ENCODE results near the gene OST4. TPM values are rescaled to one million over a fixed set of nuclear protein-coding genes. Genes with fewer than 3 reads are reported as not detected.

Gene OST4
- total and polyA plus RNA-seq, 10 of the 15 experiments (the other 5 are each of a cell fraction or from before 2014, with no cell fraction given) = 270 to 1,543 (median 523) TPM

GRCh38 chr2:27097341-27097740 is 25.9 kb upstream of the OST4 start:
- Histone ChIP-seq H3K4me3 (no peak overlapping the region), H3K27me3 (replicated peaks in 1 of 2; ENCODE audit: control insufficient read depth in 2 of 2, insufficient read depth in 2 of 2, low read length in 1 of 2) (no peaks in the 10 kb centered on the region), H3K9me3 (replicated peaks; ENCODE audit: control insufficient read depth, insufficient read depth, low read length) (no peaks in the 10 kb centered on the region), H3K4me2 (ENCODE audit: control insufficient read depth, insufficient read depth) (no peak overlapping the region), H3K36me3 (ENCODE audit: control insufficient read depth in 2 of 2, insufficient read depth in 2 of 2, low read length in 1 of 2) (no peaks in the 10 kb centered on the region; a peak in 1 of 4 replicates), H3K27ac (ENCODE audit: control insufficient read depth, insufficient read depth) (no peak overlapping the region), H2AFZ (ENCODE audit: control insufficient read depth, low read depth, low read length) (no peak overlapping the region), H3K4me1 (ENCODE audit: control insufficient read depth, insufficient read depth, low read length) (no peaks in the 10 kb centered on the region; the same call in 1 of the 2 replicates), H3K79me2 (ENCODE audit: control insufficient read depth, insufficient read depth, low read length) (no peaks in the 10 kb centered on the region), H3K9ac (ENCODE audit: control insufficient read depth, insufficient read depth, low read length) (no peak overlapping the region), H4K20me1 (ENCODE audit: control insufficient read depth, insufficient read depth) (no peaks in the 10 kb centered on the region)
- no peak for TF ChIP-seq POU2F2 (IDR thresholded peaks at IDR 0.05; ENCODE audit: borderline replicate concordance, low read depth, low read length)
- no peak for TF ChIP-seq IKZF2 (IDR thresholded peaks at IDR 0.05)
- TF ChIP-seq PBX3 (IDR thresholded peaks at IDR 0.05; ENCODE audit: insufficient replicate concordance, low read depth, low read length) = no peak
- TF ChIP-seq, protein P1, sequence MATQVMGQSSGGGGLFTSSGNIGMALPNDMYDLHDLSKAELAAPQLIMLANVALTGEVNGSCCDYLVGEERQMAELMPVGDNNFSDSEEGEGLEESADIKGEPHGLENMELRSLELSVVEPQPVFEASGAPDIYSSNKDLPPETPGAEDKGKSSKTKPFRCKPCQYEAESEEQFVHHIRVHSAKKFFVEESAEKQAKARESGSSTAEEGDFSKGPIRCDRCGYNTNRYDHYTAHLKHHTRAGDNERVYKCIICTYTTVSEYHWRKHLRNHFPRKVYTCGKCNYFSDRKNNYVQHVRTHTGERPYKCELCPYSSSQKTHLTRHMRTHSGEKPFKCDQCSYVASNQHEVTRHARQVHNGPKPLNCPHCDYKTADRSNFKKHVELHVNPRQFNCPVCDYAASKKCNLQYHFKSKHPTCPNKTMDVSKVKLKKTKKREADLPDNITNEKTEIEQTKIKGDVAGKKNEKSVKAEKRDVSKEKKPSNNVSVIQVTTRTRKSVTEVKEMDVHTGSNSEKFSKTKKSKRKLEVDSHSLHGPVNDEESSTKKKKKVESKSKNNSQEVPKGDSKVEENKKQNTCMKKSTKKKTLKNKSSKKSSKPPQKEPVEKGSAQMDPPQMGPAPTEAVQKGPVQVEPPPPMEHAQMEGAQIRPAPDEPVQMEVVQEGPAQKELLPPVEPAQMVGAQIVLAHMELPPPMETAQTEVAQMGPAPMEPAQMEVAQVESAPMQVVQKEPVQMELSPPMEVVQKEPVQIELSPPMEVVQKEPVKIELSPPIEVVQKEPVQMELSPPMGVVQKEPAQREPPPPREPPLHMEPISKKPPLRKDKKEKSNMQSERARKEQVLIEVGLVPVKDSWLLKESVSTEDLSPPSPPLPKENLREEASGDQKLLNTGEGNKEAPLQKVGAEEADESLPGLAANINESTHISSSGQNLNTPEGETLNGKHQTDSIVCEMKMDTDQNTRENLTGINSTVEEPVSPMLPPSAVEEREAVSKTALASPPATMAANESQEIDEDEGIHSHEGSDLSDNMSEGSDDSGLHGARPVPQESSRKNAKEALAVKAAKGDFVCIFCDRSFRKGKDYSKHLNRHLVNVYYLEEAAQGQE (IDR thresholded peaks at IDR 0.05; ENCODE audit: low read depth, low read length) = no peak
- TF ChIP-seq ESRRA (IDR thresholded peaks at IDR 0.05; ENCODE audit: low read length) = no peak
- TF ChIP-seq, protein P2, sequence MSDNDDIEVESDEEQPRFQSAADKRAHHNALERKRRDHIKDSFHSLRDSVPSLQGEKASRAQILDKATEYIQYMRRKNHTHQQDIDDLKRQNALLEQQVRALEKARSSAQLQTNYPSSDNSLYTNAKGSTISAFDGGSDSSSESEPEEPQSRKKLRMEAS (IDR thresholded peaks at IDR 0.05; ENCODE audit: low read depth, low read length) = no peak
- no peak for TF ChIP-seq SIX5 (IDR thresholded peaks at IDR 0.05; ENCODE audit: low read depth, low read length, severe bottlenecking)
- no peak for TF ChIP-seq ZNF217 (IDR thresholded peaks at IDR 0.05)
- TF ChIP-seq HDAC2 (IDR thresholded peaks at IDR 0.05) = no peak
- TF ChIP-seq YY1 (IDR thresholded peaks at IDR 0.05; ENCODE audit: low read depth, low read length) = no peak
- no peak for TF ChIP-seq BACH1 (IDR thresholded peaks at IDR 0.05; ENCODE audit: borderline replicate concordance)
- no peak for TF ChIP-seq SREBF2 (IDR thresholded peaks at IDR 0.05; ENCODE audit: low read length)
- no peak for TF ChIP-seq PML (IDR thresholded peaks at IDR 0.05; ENCODE audit: low read length)
- TF ChIP-seq SMAD1 (IDR thresholded peaks at IDR 0.05; ENCODE audit: low read depth, partially characterized antibody) = no peak
- no peak for TF ChIP-seq IRF5 (IDR thresholded peaks at IDR 0.05; ENCODE audit: borderline replicate concordance)
- no peak for TF ChIP-seq NFYA (IDR thresholded peaks at IDR 0.05; ENCODE audit: borderline replicate concordance, low read depth, low read length)
- intact Hi-C loops (cut with micrococcal nuclease; ENCODE audit: unreplicated experiment) (no loop called here), in situ Hi-C loops (cut with MboI) (loop anchor here (5.0 kb wide), 1 partner anchor 185 kb away; the partner anchor contains the start of gene TRIM54)
- ATAC-seq (no peak), DNase-seq (ENCODE audit: low read depth, low spot score) (no peak), FAIRE-seq (no peak)
- 75% methylated on average over 14 of the region's 14 CpGs for WGBS (ENCODE audit: insufficient coverage, insufficient replicate concordance, low lambda C conversion rate, missing lambda C conversion rate)
- SMC1A ChIA-PET (ENCODE audit: uncharacterized antibody, unreplicated experiment) = interaction anchor here (1.1 to 4.7 kb wide), 6 partner anchors 10 to 246 kb away, joined by 3 to 19 read pairs (median 6); no protein-coding TSS in a partner anchor
- CTCF ChIA-PET = interaction anchor here (0.9 to 9.3 kb wide), 15 partner anchors 9 to 206 kb away, joined by 3 to 132 read pairs (median 5); partner anchors contain the start of genes ABHD1, KHK and TRIM54
- RAD21 ChIA-PET (ENCODE audit: unreplicated experiment) = interaction anchor here (1.2 to 4.4 kb wide), 5 partner anchors 55 to 206 kb away, joined by 6 to 39 read pairs (median 15); no protein-coding TSS in a partner anchor
- POLR2A ChIA-PET = no interaction called here
- no TSS peak for BruUV-seq (replicated peaks)
